K562 (cell line): ENCODE measurements around the gene KLHL29. TPM values are rescaled to one million over a fixed set of nuclear protein-coding genes. Genes with fewer than 3 reads are reported as not detected.

ENCODE experiments used
- ATAC-seq: fragments of 200-7000 bp; cut with Tn5 transposase; 3 replicates; pipeline ENCODE4 v1.9.1; 2020; ENCODE audit warnings: moderate library complexity
- BruUV-seq: library from RNA; stranded (reverse); fragments of 400-500 nt; replicated peaks from 2 replicates; lab custom pipeline; 2021; lab: Mats Ljungman, UMichigan
- CTCF ChIA-PET: fragments of 300-600 bp; formaldehyde crosslinking; extraction: SDS; loops from one replicate; lab custom pipeline; 2021; ENCODE audit warnings: low intra/inter-chr PET ratio; lab: Yijun Ruan, JAX
- POLR2A ChIA-PET: fragments of 300-600, 350-650 bp; sonication (Branson Sonifier 250); formaldehyde crosslinking; extraction: SDS; loops from one replicate; lab custom pipeline; 2021; ENCODE audit warnings: antibody characterized with exemption, inconsistent platforms; lab: Yijun Ruan, JAX
- DNase-seq, 4 experiments: peaks; one replicate each; pipeline versions ENCODE4 v3.0.0 to v3.0.0-alpha.2; 2011 to 2018; ENCODE audit warnings: low spot score in 3 of 4, mixed read lengths in 3 of 4; ENCODE audit errors: extremely low read depth in 1 of 4
- FAIRE-seq: peaks from 2 replicates; lab custom pipeline; 2011; peaks lifted over from hg19 to GRCh38; lab: Jason Lieb, UNC
- H2AFZ ChIP-seq: 2 replicates; pipeline ENCODE4 v1.6.0; 2011; ENCODE audit warnings: low read depth, low read length, control low read depth, inconsistent platforms
- H3K27ac ChIP-seq: fragments of 200-600 bp; 3 replicates; pipeline ENCODE4 v1.8.0; 2011; ENCODE audit warnings: low read depth, mild to moderate bottlenecking, control low read depth, inconsistent platforms, low read length, moderate library complexity, mixed read lengths; ENCODE audit errors: extremely low read depth
- H3K27me3 ChIP-seq, 2 experiments: fragments of 300-600 bp in 1 of 2; 2 replicates in 1 of 2; 3 replicates in 1 of 2; pipeline versions ENCODE4 v1.6.0 to v1.8.0; 2011; ENCODE audit warnings: inconsistent platforms in 2 of 2, low read length in 2 of 2, mild to moderate bottlenecking in 1 of 2, mixed read lengths in 1 of 2, moderate library complexity in 1 of 2; ENCODE audit not compliant: control insufficient read depth in 2 of 2, insufficient read depth in 2 of 2
- H3K36me3 ChIP-seq: fragments of 300-600 bp; 3 replicates; pipeline ENCODE4 v1.8.0; 2011; ENCODE audit warnings: mild to moderate bottlenecking, low read length, inconsistent platforms; ENCODE audit not compliant: control insufficient read depth, insufficient read depth
- H3K4me1 ChIP-seq, 2 experiments: fragments of 200-600 bp in 1 of 2; replicated peaks in 1 of 2; 2 replicates in 1 of 2; 3 replicates in 1 of 2; pipeline versions ENCODE4 v1.5.1 to v1.8.0; 2011; ENCODE audit warnings: inconsistent platforms in 2 of 2, low read length in 2 of 2, mild to moderate bottlenecking in 1 of 2, mixed read lengths in 1 of 2, moderate library complexity in 1 of 2; ENCODE audit not compliant: control insufficient read depth in 2 of 2, insufficient read depth in 2 of 2
- H3K4me2 ChIP-seq: 2 replicates; pipeline ENCODE4 v1.6.1; 2011; ENCODE audit warnings: low read length, control low read depth, inconsistent platforms, mixed read lengths; ENCODE audit not compliant: insufficient read depth
- H3K4me3 ChIP-seq: fragments of 200-600 bp; sonication (generic), shearing (Covaris generic); 2 replicates; pipeline ENCODE4 v1.5.1; 2016; ENCODE audit warnings: control low read depth, inconsistent platforms
- H3K79me2 ChIP-seq: fragments of 200-600 bp; 3 replicates; pipeline ENCODE4 v1.8.0; 2011; ENCODE audit warnings: low read length, inconsistent platforms; ENCODE audit not compliant: control insufficient read depth, insufficient read depth
- H3K9ac ChIP-seq, 2 experiments: 2 replicates each; pipeline versions ENCODE4 v1.6.0 to v1.6.1; 2011; ENCODE audit warnings: low read depth in 2 of 2, low read length in 2 of 2, control low read depth in 1 of 2, inconsistent platforms in 1 of 2, mild to moderate bottlenecking in 1 of 2, mixed read lengths in 1 of 2; ENCODE audit not compliant: insufficient read depth in 1 of 2
- H3K9me1 ChIP-seq: one replicate; pipeline ENCODE4 v1.6.0; 2011; ENCODE audit warnings: inconsistent platforms, mild to moderate bottlenecking, low read length, moderate library complexity; ENCODE audit not compliant: control insufficient read depth, insufficient read depth
- H3K9me3 ChIP-seq: replicated peaks from 2 replicates; pipeline ENCODE4 v1.5.1; 2011; ENCODE audit warnings: low read depth, low read length, inconsistent platforms; ENCODE audit not compliant: control insufficient read depth, insufficient read depth
- H4K20me1 ChIP-seq: replicated peaks from 2 replicates; pipeline ENCODE4 v1.6.1; 2011; ENCODE audit warnings: low read length, inconsistent platforms, mixed read lengths; ENCODE audit not compliant: control insufficient read depth, insufficient read depth
- AFF1 ChIP-seq, 2 experiments: fragments of 450-650 bp; IDR thresholded peaks; 2 replicates each; pipeline ENCODE4 v1.6.1; 2018; ENCODE audit warnings: mild to moderate bottlenecking in 2 of 2, low read depth in 1 of 2; ENCODE audit not compliant: partially characterized antibody in 2 of 2
- ZBTB43 ChIP-seq: sonication (generic); formaldehyde crosslinking; IDR thresholded peaks from 2 replicates; pipeline ENCODE4 v1.8.0; 2023; ENCODE audit warnings: mild to moderate bottlenecking, missing genetic modification reagents
- WGBS: fragments of 100-300 bp; shearing (Covaris generic); methylation state at CpG from one replicate; pipeline ENCODE4 v1.1.6; 2016; ENCODE audit warnings: low coverage, mixed read lengths; ENCODE audit not compliant: insufficient coverage; ENCODE audit errors: missing lambda C conversion rate; 5-methylcytosine and 5-hydroxymethylcytosine counted together
- in situ Hi-C: fragments of 300-500 bp; cut with MboI; formaldehyde crosslinking; loops from 4 replicates; pipeline ENCODE4 v1.15.0; 2018; ENCODE audit warnings: inconsistent platforms, mixed read lengths
- intact Hi-C: fragments of 100-400 bp; cut with micrococcal nuclease; formaldehyde crosslinking; loops from 2 replicates; pipeline ENCODE4 v1.14.2; 2022
- polyA plus RNA-seq, 8 experiments: library from polyadenylated mRNA; depleted of rRNA in 4 of 8; stranded (reverse) in 5 of 8; unstranded in 3 of 8; fragments of >200 nt; fragmentation: Nextera tagmentation in 2 of 8; fragmentation: Illumina TruSeq in 1 of 8; extraction: Ambion mirVana in 2 of 8; extraction: Trizol in 1 of 8; gene quantifications; 2 replicates each; pipeline versions ENCODE4 v1.2.1 to v1.2.3, GENCODE V29; 2011 to 2014; ENCODE audit warnings: inconsistent platforms in 1 of 8, missing spikeins in 1 of 8
- total RNA-seq, 7 experiments: library from RNA; depleted of rRNA in 6 of 7; stranded (reverse); fragments of >200 nt in 6 of 7; fragmentation: Illumina TruSeq in 2 of 7; extraction: Trizol in 2 of 7; gene quantifications; 2 replicates each; pipeline versions ENCODE4 v1.2.1 to v1.2.3, GENCODE V29; 2011 to 2021; ENCODE audit warnings: low replicate concordance in 1 of 7

Gene KLHL29
- total and polyA plus RNA-seq, 9 of the 15 experiments (the other 6 are each of a cell fraction or from before 2014, with no cell fraction given), result 0.03 to 0.31 (median 0.08) TPM; not detected in 1

- no peak overlapping the region for H3K9ac ChIP-seq
- no peaks in the 10 kb centered on the region for H3K79me2 ChIP-seq
- no peak overlapping the region for H3K27ac ChIP-seq
- BruUV-seq, result no TSS peak
- DNase-seq (no peak), FAIRE-seq (no peak), ATAC-seq (no peak)
- ChIA-PET CTCF (no interaction called here), POLR2A (interaction anchor here (0.6 kb wide), 1 partner anchor 13 kb away, joined by 3 read pairs; no protein-coding TSS in a partner anchor)
- no peaks in the 10 kb centered on the region for H3K9me1 ChIP-seq
- peaks cover 0 to 13% of the 10 kb centered on the region in 2 experiments; a peak in 2 of 5 replicates for H3K4me1 ChIP-seq
- H3K4me2 ChIP-seq, result no peak overlapping the region
- in situ Hi-C loops, result no loop called here
- no peaks in the 10 kb centered on the region; the same call in none of the 2 replicates for H4K20me1 ChIP-seq
- H3K36me3 ChIP-seq, result no peaks in the 10 kb centered on the region
- no peak overlapping the region for H3K4me3 ChIP-seq
- WGBS, result 0% methylated on average over 11 of the region's 11 CpGs
- H3K9me3 ChIP-seq, result no peaks in the 10 kb centered on the region
- H3K27me3 ChIP-seq, result peaks cover 23 to 78% of the 10 kb centered on the region in 2 experiments
- H2AFZ ChIP-seq, result no peak overlapping the region
- intact Hi-C loops, result no loop called here
- TF ChIP-seq AFF1 (IDR thresholded peaks at IDR 0.05; ENCODE audit: low read depth in 1 of 2, partially characterized antibody in 2 of 2), result no peak
- TF ChIP-seq ZBTB43, result no peak
Observed at GRCh38 chr2:23661276-23662050, 276.5 kb downstream of the KLHL29 start.
